GM21447 (cell line): ENCODE results near the gene FHDC1.
A peak's percentile ranks its signal among the peaks of the same experiment; 100 is the strongest.

Experiments used
- ATAC-seq: cut with Tn5 transposase; IDR thresholded peaks from one replicate; pipeline ENCODE4 v1.9.1; 2021; ENCODE audit not compliant: unreplicated experiment

Gene FHDC1

GRCh38 chr4:153002110-153002509, 66.0 kb downstream of the FHDC1 start:
- ATAC-seq = no peak

GRCh38 chr4:153004081-153004850, 68.1 kb downstream of the FHDC1 start:
- no peak for ATAC-seq

- ATAC-seq = no peak
These were observed 69.8 kb downstream of the FHDC1 start for GRCh38 chr4:153005899-153006381.

- peak; percentile 87 for ATAC-seq
These were observed 72.6 kb downstream of the FHDC1 start for GRCh38 chr4:153008578-153009199.

- ATAC-seq = no peak
These were observed 74.0 kb downstream of the FHDC1 start for GRCh38 chr4:153010146-153010545.

- no peak for ATAC-seq
These were observed 77.3 kb downstream of the FHDC1 start for GRCh38 chr4:153013202-153013977.

- no peak for ATAC-seq
These were observed 78.3 kb downstream of the FHDC1 start for GRCh38 chr4:153014460-153014859.

GRCh38 chr4:153016592-153016991, 80.5 kb downstream of the FHDC1 start:
- no peak for ATAC-seq

- no peak for ATAC-seq
These were observed 81.9 kb downstream of the FHDC1 start for GRCh38 chr4:153018031-153018430.

GRCh38 chr4:153018684-153019083, 82.6 kb downstream of the FHDC1 start:
- no peak for ATAC-seq

GRCh38 chr4:153019906-153020305, 83.8 kb downstream of the FHDC1 start:
- no peak for ATAC-seq

- no peak for ATAC-seq
These were observed 84.3 kb downstream of the FHDC1 start for GRCh38 chr4:153020457-153020856.

- no peak for ATAC-seq
These were observed 85.2 kb downstream of the FHDC1 start for GRCh38 chr4:153021276-153021675.

GRCh38 chr4:153022241-153022715, 86.2 kb downstream of the FHDC1 start:
- ATAC-seq = no peak

GRCh38 chr4:153023139-153023538, 87.0 kb downstream of the FHDC1 start:
- no peak for ATAC-seq

- ATAC-seq = no peak
These were observed 87.7 kb downstream of the FHDC1 start for GRCh38 chr4:153023692-153024394.

GRCh38 chr4:153024466-153024865, 88.3 kb downstream of the FHDC1 start:
- no peak for ATAC-seq

GRCh38 chr4:153025406-153025805, 89.3 kb downstream of the FHDC1 start:
- no peak for ATAC-seq

GRCh38 chr4:153026591-153027346, 90.6 kb downstream of the FHDC1 start:
- ATAC-seq = no peak

GRCh38 chr4:153027866-153028265, 91.7 kb downstream of the FHDC1 start:
- ATAC-seq = no peak
